WI38 (cell line): ENCODE data around the gene MED15.

Experiments
- H3K4me3 ChIP-seq: 2 replicates; pipeline ENCODE4 v1.5.1; 2011; ENCODE audit warnings: low read depth, mild to moderate bottlenecking, control low read depth, low read length
- TF ChIP-seq, protein P1 (sequence below): IDR thresholded peaks from 2 replicates; pipeline ENCODE4 v1.5.1; 2012; ENCODE audit warnings: low read depth, mild to moderate bottlenecking, control low read depth, low read length

MED15 gene

DNA sequence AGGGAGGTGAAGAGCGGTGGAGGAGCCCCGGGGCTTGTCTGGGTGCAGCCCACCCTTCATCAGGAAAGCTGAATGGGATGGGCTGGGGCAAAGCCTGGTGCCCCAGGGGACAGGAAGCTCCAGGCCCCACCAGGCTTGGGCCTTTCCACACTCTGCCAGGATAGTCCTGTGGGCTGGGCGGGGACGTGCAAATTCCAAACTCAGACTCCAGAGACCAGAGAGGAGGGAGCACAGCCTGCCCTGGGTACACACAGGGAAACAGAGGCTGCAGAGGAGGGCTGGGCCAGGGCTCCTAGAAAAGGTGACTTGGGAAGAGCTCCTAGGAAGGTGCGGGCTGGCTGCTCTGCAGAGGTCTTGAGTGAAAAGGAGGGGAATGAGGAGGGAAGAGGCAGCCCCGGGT, 124.7 kb downstream of the MED15 start:
- H3K4me3 ChIP-seq, result no peak overlapping the region
- TF ChIP-seq, protein P1, sequence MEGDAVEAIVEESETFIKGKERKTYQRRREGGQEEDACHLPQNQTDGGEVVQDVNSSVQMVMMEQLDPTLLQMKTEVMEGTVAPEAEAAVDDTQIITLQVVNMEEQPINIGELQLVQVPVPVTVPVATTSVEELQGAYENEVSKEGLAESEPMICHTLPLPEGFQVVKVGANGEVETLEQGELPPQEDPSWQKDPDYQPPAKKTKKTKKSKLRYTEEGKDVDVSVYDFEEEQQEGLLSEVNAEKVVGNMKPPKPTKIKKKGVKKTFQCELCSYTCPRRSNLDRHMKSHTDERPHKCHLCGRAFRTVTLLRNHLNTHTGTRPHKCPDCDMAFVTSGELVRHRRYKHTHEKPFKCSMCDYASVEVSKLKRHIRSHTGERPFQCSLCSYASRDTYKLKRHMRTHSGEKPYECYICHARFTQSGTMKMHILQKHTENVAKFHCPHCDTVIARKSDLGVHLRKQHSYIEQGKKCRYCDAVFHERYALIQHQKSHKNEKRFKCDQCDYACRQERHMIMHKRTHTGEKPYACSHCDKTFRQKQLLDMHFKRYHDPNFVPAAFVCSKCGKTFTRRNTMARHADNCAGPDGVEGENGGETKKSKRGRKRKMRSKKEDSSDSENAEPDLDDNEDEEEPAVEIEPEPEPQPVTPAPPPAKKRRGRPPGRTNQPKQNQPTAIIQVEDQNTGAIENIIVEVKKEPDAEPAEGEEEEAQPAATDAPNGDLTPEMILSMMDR, result no peak

DNA sequence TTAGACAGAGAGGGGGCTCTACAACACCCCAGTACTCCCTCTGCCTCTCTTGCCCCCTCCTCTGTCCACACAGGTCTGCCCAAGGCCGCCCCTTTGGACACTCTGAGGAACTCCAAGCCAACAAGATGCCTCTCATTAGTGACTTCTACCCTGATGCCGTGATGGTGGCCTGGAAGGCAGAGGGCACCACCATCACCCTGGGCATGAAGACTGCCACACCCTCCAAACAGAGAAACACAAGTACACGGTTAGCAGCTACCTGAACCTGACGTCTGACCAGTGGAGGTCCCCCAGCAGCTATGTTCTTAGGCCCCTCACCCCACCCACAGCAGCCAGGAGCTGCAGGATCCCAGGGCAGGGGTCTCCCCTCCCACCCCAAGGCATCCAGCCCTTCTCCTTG, 125.1 kb downstream of the MED15 start:
- no peak overlapping the region for H3K4me3 ChIP-seq
- TF ChIP-seq, protein P1, result no peak

DNA sequence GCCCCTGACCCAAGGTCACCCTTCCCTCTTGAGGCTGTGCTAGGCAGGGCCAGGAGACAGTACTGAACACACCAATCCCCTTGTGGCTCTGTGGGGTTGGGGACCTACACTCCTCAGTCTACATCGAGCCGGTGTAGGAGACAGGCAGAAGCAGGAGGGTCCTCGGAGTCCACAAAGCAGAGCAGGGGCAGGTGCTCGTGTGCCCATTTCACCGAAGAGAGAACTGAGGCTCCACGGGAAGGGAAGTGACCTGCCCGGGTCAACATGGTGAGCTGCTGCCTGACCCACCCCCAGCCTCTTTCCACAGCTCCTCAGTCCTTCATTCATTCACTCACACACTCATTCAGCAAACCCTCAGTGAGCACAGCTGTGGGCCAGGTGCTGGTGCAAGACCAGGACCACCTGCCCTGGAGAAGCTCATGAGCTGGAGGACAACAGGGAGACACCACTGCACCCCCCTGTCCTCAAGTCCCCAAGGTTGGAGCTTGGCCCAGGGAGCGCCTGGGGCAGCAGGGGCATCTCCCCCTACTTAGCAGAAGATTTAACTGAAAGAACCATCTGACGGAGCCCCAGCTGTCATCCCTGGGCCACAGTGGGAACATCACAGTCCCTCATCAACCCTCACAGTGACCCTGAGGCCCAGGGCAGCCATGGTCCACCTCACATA, 127.3 kb downstream of the MED15 start:
- TF ChIP-seq, protein P1, result no peak
- H3K4me3 ChIP-seq, result no peak overlapping the region

DNA sequence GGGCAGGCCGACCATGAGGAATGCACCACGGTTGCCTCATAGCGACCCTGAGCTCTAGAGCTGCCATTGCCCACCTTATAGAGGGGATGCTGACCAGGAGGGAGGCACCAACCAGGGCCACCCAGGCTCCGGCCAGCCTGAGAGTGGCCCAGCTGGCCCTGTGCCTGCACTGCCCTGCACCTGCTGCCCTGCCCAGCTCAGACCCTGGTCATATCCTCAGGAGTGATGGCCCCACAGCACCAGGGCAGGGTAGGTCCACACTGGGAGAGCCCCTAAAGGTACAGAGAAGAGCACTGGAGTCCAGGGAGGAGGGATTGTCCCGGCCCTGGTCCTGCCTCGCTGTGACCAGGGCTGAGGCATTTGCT, 127.8 kb downstream of the MED15 start:
- TF ChIP-seq, protein P1, result no peak
- H3K4me3 ChIP-seq, result no peak overlapping the region

DNA sequence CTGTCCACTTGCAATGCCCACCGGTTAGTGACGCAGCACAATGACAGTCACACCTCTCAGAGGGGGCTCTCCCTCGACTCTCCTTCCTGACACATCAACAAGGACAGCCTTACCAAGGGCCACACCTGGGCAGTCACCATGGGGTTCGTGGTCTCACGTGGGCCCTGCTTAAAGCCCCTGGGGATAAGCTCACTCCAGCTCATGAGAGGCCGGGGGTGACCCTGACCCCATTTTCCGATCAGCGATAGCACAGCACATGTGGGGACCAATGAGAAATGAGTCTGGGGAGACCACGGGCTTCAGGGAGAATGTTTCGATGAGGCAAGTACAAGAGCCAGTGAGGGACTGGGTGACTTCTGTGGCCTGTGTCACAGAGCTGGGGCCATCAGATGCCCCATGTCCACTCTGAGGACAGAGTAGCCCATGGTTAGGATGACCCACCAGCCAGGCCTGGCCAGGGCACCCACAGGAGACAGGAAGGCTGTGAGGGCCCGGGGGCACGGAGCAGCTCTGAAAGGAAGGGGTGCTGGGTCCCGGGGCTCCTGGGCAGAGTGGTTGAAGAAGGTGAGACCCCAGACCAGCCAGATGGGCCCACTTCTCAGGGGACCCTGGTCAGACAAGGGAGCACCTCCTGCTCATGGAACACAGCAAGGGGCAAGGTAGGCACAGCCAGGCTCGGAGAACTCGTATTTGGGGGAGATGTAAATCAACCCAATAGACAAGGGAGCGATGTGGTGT, 128.8 kb downstream of the MED15 start:
- TF ChIP-seq, protein P1, result no peak

DNA sequence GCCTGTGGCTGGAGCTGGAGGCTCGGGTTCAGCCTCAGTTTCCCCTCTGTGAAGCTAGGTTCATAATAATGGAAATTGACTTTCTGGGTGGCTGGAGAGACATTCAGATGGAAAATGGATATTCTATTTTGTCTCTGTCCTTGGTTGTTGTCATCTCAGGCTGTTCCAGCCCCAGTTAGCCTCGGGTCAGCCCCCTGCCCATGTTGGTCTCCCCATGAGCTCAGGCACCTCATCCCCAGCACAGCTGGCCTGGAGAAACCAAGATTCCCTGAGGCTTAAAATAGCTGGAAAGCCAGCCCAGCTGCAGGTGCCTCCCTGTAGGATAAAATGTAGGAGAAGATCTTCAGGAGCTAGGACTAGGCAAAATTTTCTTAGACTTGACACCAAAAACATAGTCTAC, 129.5 kb downstream of the MED15 start:
- TF ChIP-seq, protein P1, result no peak
- no peak overlapping the region for H3K4me3 ChIP-seq

More for the DNA sequence above, 128.8 kb downstream of the MED15 start:
- no peak overlapping the region for H3K4me3 ChIP-seq
